ENCODE results near the gene PDZD4.

PDZD4 gene

GRCh38 chrX:153782871-153783270, 47.5 kb downstream of the PDZD4 start:
- no peak for DNase-seq

- no peak for DNase-seq
Observed at GRCh38 chrX:153782313-153782712, 48.0 kb downstream of the PDZD4 start.

- DNase-seq = no peak
Observed at GRCh38 chrX:153781428-153782047, 48.8 kb downstream of the PDZD4 start.

- no peak for DNase-seq
Observed at GRCh38 chrX:153780678-153781427, 49.5 kb downstream of the PDZD4 start, which contains the start of gene SRPK3. Gene SRPK3, plus strand, starts transcription at chrX:153781041. Its CDS starts 46 bp downstream, at chrX:153781087.

- DNase-seq = no peak
Observed at GRCh38 chrX:153779891-153780677, 50.3 kb downstream of the PDZD4 start.

GRCh38 chrX:153778684-153779101, 51.7 kb downstream of the PDZD4 start:
- no peak for DNase-seq

- no peak for DNase-seq
Observed at GRCh38 chrX:153778181-153778580, 52.2 kb downstream of the PDZD4 start.

- DNase-seq = no peak
Observed at GRCh38 chrX:153777261-153778090, 52.9 kb downstream of the PDZD4 start.

GRCh38 chrX:153776611-153777045, 53.7 kb downstream of the PDZD4 start:
- DNase-seq = no peak

GRCh38 chrX:153776120-153776599, 54.2 kb downstream of the PDZD4 start:
- no peak for DNase-seq

GRCh38 chrX:153775293-153776119, 54.8 kb downstream of the PDZD4 start:
- DNase-seq = no peak

- DNase-seq = no peak
Observed at GRCh38 chrX:153774576-153775292, 55.6 kb downstream of the PDZD4 start.

GRCh38 chrX:153773741-153774575, 56.4 kb downstream of the PDZD4 start:
- no peak for DNase-seq

GRCh38 chrX:153773218-153773611, 57.1 kb downstream of the PDZD4 start:
- no peak for DNase-seq

GRCh38 chrX:153772316-153773217, 57.8 kb downstream of the PDZD4 start:
- DNase-seq = no peak

GRCh38 chrX:153771415-153772315, 58.7 kb downstream of the PDZD4 start:
- DNase-seq = no peak

- no peak for DNase-seq
Observed at GRCh38 chrX:153770601-153771414, 59.5 kb downstream of the PDZD4 start.

All from GOT3 (cell line).